AG10803 (cell line): ENCODE measurements around the gene SPACDR.

ENCODE experiments used
- DNase-seq: peaks from one replicate; pipeline ENCODE4 v3.0.0; 2010; ENCODE audit warnings: low read depth
- H3K4me3 ChIP-seq: 2 replicates; pipeline ENCODE4 v1.5.1; 2011; ENCODE audit warnings: mild to moderate bottlenecking, low read length, control low read depth
- CTCF ChIP-seq: conservative IDR thresholded peaks from 2 replicates; pipeline ENCODE4 v1.5.1; 2011; ENCODE audit warnings: mild to moderate bottlenecking, low read length, control low read depth, inconsistent platforms

The SPACDR gene

DNA sequence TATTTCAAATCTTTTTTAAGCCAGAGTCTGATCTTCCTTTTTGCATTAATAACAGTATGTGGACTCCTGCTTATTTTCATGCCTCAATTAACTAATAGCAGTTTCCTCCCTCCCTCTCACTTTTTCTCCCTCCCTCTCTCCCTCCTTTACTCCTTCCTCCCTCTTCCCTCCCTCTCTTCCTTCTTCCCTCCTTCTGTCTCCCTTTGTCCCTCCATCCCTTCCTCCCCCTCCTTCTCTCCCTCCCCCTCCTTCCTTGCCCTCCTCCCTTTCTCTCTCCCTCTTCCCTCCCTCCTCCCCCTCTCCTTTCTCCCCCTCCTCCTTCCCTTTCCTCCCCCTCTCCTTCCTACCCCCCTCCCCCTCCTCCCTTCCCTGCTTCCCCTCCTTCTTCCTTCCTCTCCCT, 37.5 kb downstream of the SPACDR start:
- no peak overlapping the region for H3K4me3 ChIP-seq
- TF ChIP-seq CTCF = no peak
- DNase-seq = no peak

DNA sequence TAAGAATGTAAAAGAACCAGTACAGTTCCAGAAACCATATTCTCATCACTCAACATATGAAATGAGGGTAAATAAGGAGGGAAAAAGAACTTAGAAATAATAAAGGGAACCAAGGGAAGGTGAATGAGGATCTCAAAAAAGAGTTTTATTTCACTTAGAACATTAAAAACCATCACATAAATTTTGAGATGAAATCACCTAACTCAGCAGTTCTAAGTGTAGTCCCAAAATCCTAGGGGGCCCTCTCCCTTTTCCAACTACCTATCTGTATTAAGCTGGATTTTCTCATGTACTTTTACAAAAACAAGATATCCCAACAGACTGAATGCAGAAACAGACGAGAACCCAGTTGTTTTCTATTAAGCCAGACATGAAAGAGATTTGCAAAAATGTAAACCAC, 38.7 kb downstream of the SPACDR start:
- H3K4me3 ChIP-seq = no peak overlapping the region
- TF ChIP-seq CTCF = no peak
- no peak for DNase-seq

DNA sequence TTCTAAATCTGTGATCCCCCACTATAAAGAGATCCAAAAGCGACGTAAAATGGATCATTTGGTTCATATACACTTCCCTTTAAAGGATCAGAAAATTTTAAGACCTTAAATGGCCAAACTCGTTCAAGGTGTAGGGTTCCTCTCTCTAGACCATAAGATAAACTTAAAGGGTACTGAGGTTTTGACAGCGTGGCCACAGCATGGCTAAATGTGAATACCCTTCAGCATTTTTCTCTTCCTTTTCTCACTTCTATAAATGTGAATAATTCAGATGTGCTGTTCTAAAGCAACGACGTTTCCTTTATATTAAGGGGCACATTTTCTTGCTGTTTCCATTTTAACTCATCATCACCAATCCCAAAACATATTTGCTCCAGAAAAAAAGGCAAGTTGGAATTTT, 40.7 kb downstream of the SPACDR start:
- no peak for DNase-seq
- no peak for TF ChIP-seq CTCF
- H3K4me3 ChIP-seq = no peak overlapping the region

- DNase-seq = no peak
- TF ChIP-seq CTCF = no peak
- no peak overlapping the region for H3K4me3 ChIP-seq
Observed at GRCh38 chr7:100419660-100420226, 44.3 kb downstream of the SPACDR start.

GRCh38 chr7:100418930-100419659, 45.0 kb downstream of the SPACDR start:
- DNase-seq = peak; percentile 21
- no peak overlapping the region for H3K4me3 ChIP-seq
- TF ChIP-seq CTCF = no peak

GRCh38 chr7:100415448-100415847, 48.6 kb downstream of the SPACDR start:
- no peak for TF ChIP-seq CTCF
- H3K4me3 ChIP-seq = no peak overlapping the region
- no peak for DNase-seq

DNA sequence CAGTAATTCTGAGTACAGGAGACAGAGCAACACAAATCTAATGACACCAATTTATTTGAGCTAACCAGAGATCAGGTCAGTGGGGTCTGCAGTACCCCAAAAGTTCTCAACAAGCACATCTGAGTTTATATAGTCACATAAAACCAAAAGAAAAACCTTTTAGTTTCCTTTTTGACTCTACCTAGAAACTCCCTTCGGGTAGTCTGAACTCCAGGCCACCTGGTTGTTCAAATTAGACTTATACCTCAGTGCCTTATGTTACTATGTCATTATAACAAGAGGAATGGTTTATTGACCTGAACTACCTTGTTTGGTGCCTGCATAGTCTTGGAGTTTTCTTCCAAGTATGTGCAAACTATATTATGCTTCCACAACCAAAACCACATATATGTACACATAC, 50.2 kb downstream of the SPACDR start:
- DNase-seq = no peak
- H3K4me3 ChIP-seq = no peak overlapping the region
- TF ChIP-seq CTCF = no peak
